ENCODE data around the gene ZMIZ2.

GRCh38 chr7:44797329-44798258 lies 48.9 kb downstream of the ZMIZ2 start:
- TF ChIP-seq CTCF (IDR thresholded peaks at IDR 0.05; ENCODE audit: low read depth, low read length): peak; percentile 68
- no peak for TF ChIP-seq EZH2phosphoT487 (IDR thresholded peaks at IDR 0.05; ENCODE audit: low read depth)

Data from OCI-LY3 (cell line).